Measurements from ENCODE around the gene CCDC91. TPM values are rescaled to one million over a fixed set of nuclear protein-coding genes. Genes with fewer than 3 reads are reported as not detected.

Gene CCDC91
- 9.2 and 35.6 TPM in 2 replicates for total RNA-seq (2014; rRNA removed; shearing (Covaris generic))

- Histone ChIP-seq H3K4me3 (peak within 1 kb of the TSS; percentile 86), H3K4me1 (replicated peaks) (peaks cover 16% of the 10 kb centered on the region), H3K27ac (peak within 1 kb of the TSS; percentile 94), H3K36me3 (peaks cover 4% of the 10 kb centered on the region), H3K27me3 (replicated peaks) (no peaks in the 10 kb centered on the region), H3K9me3 (replicated peaks) (no peaks in the 10 kb centered on the region)
- DNase-seq (ENCODE audit: low read depth in 1 of 2, low spot score in 2 of 2): peak; percentile 81 to 86
Observed at GRCh38 chr12:28190321-28191050, at the start of gene CCDC91. TSS of gene CCDC91 (plus strand) at chr12:28190456. CDS start at chr12:28257216, 66,760 bp downstream.

GRCh38 chr12:28144059-28144458 is 46.2 kb upstream of the CCDC91 start:
- DNase-seq (ENCODE audit: low read depth in 1 of 2, low spot score in 2 of 2): no peak
- Histone ChIP-seq H3K9me3 (replicated peaks) (no peaks in the 10 kb centered on the region), H3K4me1 (replicated peaks) (no peaks in the 10 kb centered on the region), H3K27ac (no peak overlapping the region), H3K27me3 (replicated peaks) (no peaks in the 10 kb centered on the region), H3K4me3 (no peak overlapping the region), H3K36me3 (no peaks in the 10 kb centered on the region)

GRCh38 chr12:28144532-28144931 is 45.7 kb upstream of the CCDC91 start:
- H3K4me1 ChIP-seq (replicated peaks): no peaks in the 10 kb centered on the region
- no peak for DNase-seq (ENCODE audit: low read depth in 1 of 2, low spot score in 2 of 2)
- H3K27ac ChIP-seq: no peak overlapping the region
- H3K4me3 ChIP-seq: no peak overlapping the region
- H3K9me3 ChIP-seq (replicated peaks): no peaks in the 10 kb centered on the region
- no peaks in the 10 kb centered on the region for H3K27me3 ChIP-seq (replicated peaks)
- H3K36me3 ChIP-seq: no peaks in the 10 kb centered on the region

DNA sequence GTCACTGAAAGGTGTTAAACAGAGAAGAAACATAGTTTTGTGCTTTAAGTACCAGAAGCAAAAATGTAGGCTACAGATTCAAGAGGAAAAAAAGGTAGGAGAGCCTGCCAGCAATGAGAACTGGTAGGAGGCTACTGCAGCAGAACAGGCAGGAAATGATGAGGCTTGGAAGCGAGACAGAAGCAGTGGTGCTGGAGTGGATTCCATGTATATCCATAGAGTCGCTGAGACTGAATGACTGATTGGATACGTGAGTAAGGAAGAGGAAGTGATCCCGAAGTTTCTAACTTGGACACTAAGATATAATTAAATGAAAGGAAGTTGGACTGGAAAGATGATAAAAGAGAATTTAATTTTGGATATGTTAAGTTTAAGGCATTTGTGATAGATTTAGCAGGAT is 45.0 kb upstream of the CCDC91 start:
- no peak overlapping the region for H3K4me3 ChIP-seq
- H3K27me3 ChIP-seq (replicated peaks): no peaks in the 10 kb centered on the region
- no peak overlapping the region for H3K27ac ChIP-seq
- DNase-seq (ENCODE audit: low read depth in 1 of 2, low spot score in 2 of 2): no peak
- H3K9me3 ChIP-seq (replicated peaks): no peaks in the 10 kb centered on the region
- H3K4me1 ChIP-seq (replicated peaks): no peaks in the 10 kb centered on the region
- no peaks in the 10 kb centered on the region for H3K36me3 ChIP-seq

- DNase-seq (ENCODE audit: low read depth in 1 of 2, low spot score in 2 of 2): no peak
- Histone ChIP-seq H3K4me3 (no peak overlapping the region), H3K36me3 (no peaks in the 10 kb centered on the region), H3K9me3 (replicated peaks) (no peaks in the 10 kb centered on the region), H3K4me1 (replicated peaks) (no peaks in the 10 kb centered on the region), H3K27ac (no peak overlapping the region), H3K27me3 (replicated peaks) (no peaks in the 10 kb centered on the region)
Observed at GRCh38 chr12:28149279-28149678, 41.0 kb upstream of the CCDC91 start.

DNA sequence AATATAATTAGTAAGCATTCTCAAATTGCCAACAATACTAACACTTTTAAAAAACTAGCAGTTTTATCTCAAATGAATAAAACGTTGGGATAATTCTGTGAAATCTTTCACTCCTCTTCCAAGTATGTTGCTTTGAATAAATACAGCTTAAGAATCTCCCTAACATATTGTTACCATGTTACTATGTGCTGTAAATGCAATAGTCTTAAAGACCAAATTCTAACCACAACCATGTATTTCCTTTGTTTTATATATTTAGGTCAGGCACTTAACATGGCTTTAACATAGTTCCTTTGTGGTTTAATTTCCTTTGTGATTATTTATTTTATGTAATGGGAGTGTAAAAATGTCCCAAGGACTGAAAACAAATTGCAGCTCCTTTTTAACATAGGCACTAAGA is 33.9 kb upstream of the CCDC91 start:
- DNase-seq (ENCODE audit: low read depth in 1 of 2, low spot score in 2 of 2): no peak
- no peak overlapping the region for H3K27ac ChIP-seq
- no peaks in the 10 kb centered on the region for H3K36me3 ChIP-seq
- no peaks in the 10 kb centered on the region for H3K9me3 ChIP-seq (replicated peaks)
- H3K4me3 ChIP-seq: no peak overlapping the region
- peaks cover 13% of the 10 kb centered on the region for H3K4me1 ChIP-seq (replicated peaks)
- no peaks in the 10 kb centered on the region for H3K27me3 ChIP-seq (replicated peaks)

DNA sequence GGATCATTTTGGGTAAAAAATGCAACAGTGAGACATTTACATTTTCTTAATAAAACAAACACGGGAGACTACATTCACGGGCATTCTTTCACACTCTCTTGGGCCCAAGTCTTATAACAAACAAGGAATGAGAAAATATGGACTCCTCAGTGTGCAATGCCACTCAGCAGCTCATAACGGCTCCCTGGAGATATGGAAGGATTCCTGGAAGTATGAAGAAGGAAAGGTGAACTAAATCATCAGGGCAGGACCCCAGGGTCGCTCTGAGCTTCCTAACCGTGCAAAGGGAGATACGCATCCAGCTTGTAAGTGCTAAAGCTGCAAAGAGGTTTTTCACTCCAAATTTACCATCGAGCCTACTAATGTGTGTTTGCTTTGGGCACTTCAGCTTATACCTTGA is 33.5 kb upstream of the CCDC91 start:
- Histone ChIP-seq H3K27ac (no peak overlapping the region), H3K4me1 (replicated peaks) (peaks cover 13% of the 10 kb centered on the region), H3K27me3 (replicated peaks) (no peaks in the 10 kb centered on the region), H3K4me3 (no peak overlapping the region), H3K36me3 (no peaks in the 10 kb centered on the region), H3K9me3 (replicated peaks) (no peaks in the 10 kb centered on the region)
- DNase-seq (ENCODE audit: low read depth in 1 of 2, low spot score in 2 of 2): no peak

GRCh38 chr12:28158353-28158752 is 31.9 kb upstream of the CCDC91 start:
- Histone ChIP-seq H3K27ac (no peak overlapping the region), H3K36me3 (no peaks in the 10 kb centered on the region), H3K9me3 (replicated peaks) (no peaks in the 10 kb centered on the region), H3K4me1 (replicated peaks) (peaks cover 13% of the 10 kb centered on the region), H3K27me3 (replicated peaks) (no peaks in the 10 kb centered on the region), H3K4me3 (no peak overlapping the region)
- DNase-seq (ENCODE audit: low read depth in 1 of 2, low spot score in 2 of 2): no peak

DNA sequence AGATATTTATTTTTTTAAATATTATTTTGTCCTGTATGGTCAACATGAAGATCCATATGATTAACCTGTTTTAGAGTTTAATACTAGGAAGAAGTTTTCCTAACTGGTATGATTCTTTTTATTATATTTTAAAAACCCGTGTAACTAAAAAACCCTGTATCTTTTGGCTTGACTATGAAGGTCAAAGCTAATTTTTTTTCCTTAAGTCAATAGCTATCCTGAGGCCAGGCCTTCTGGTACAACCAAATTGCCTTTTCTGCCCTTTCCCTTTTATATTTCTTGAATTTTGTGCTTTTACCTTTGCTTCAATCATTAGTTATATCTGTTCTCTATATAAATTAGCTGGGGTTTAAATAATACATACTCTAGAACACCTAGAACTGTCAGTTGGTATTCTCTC is 30.6 kb upstream of the CCDC91 start:
- Histone ChIP-seq H3K4me3 (no peak overlapping the region), H3K27me3 (replicated peaks) (no peaks in the 10 kb centered on the region), H3K36me3 (no peaks in the 10 kb centered on the region), H3K9me3 (replicated peaks) (no peaks in the 10 kb centered on the region), H3K4me1 (replicated peaks) (peaks cover 11% of the 10 kb centered on the region), H3K27ac (no peak overlapping the region)
- DNase-seq (ENCODE audit: low read depth in 1 of 2, low spot score in 2 of 2): no peak

GRCh38 chr12:28161697-28162096 is 28.6 kb upstream of the CCDC91 start:
- H3K27me3 ChIP-seq (replicated peaks): no peaks in the 10 kb centered on the region
- no peak overlapping the region for H3K4me3 ChIP-seq
- no peak for DNase-seq (ENCODE audit: low read depth in 1 of 2, low spot score in 2 of 2)
- H3K36me3 ChIP-seq: no peaks in the 10 kb centered on the region
- H3K27ac ChIP-seq: no peak overlapping the region
- peaks cover 3% of the 10 kb centered on the region for H3K4me1 ChIP-seq (replicated peaks)
- no peaks in the 10 kb centered on the region for H3K9me3 ChIP-seq (replicated peaks)

DNA sequence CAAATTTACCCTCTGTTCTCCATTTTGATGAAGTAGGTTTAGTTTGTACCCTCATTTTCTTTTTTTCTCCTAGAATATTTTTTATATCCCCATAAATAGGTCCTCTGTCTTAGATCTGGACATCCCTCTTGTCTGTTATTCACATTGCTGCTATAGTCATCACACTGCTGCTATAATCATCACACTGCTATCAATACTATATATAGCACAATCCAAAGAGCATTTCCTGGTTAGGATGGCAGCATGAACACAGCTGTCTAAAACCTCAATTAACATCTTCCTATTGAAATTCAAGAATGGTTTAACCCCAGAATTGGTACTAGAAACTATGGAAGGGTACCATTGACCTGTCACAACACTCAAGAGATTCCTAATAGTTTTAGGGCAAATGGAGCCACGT is 27.6 kb upstream of the CCDC91 start:
- H3K4me1 ChIP-seq (replicated peaks): no peaks in the 10 kb centered on the region
- H3K27me3 ChIP-seq (replicated peaks): no peaks in the 10 kb centered on the region
- no peak overlapping the region for H3K27ac ChIP-seq
- H3K9me3 ChIP-seq (replicated peaks): no peaks in the 10 kb centered on the region
- H3K4me3 ChIP-seq: no peak overlapping the region
- no peaks in the 10 kb centered on the region for H3K36me3 ChIP-seq
- DNase-seq (ENCODE audit: low read depth in 1 of 2, low spot score in 2 of 2): no peak

DNA sequence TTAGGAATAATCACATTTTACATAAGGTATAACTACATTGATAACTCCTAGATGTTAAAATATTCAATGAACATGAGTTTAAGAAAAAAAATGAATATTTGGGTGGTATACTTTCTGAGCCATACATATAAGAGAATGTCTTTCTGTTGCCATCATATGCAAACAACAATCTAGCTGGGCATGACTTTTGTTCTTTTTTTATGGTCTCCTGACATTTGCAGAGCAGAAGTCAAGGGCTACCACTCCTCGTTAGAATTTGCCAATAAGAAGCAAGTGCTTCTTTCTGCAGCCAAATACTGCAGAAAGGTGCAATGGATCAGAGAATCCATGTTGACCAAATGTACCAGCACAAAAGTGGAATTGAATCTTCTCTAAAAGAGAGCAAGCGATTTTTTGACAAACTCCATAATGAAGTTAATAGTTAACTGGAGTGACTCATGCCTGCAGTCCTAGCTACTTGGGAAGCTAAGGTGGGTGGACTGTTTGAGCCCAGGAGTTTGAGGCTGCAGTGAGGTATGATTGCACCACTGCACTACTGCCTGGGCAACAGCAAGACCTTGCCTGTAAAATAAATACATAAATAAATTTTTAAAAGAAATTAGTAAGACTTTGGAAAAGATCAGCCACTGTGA is 25.5 kb upstream of the CCDC91 start:
- H3K4me3 ChIP-seq: no peak overlapping the region
- no peak overlapping the region for H3K27ac ChIP-seq
- H3K27me3 ChIP-seq (replicated peaks): no peaks in the 10 kb centered on the region
- H3K36me3 ChIP-seq: no peaks in the 10 kb centered on the region
- H3K9me3 ChIP-seq (replicated peaks): no peaks in the 10 kb centered on the region
- H3K4me1 ChIP-seq (replicated peaks): no peaks in the 10 kb centered on the region
- no peak for DNase-seq (ENCODE audit: low read depth in 1 of 2, low spot score in 2 of 2)

GRCh38 chr12:28167981-28168485 is 22.2 kb upstream of the CCDC91 start:
- Histone ChIP-seq H3K4me3 (no peak overlapping the region), H3K27ac (no peak overlapping the region), H3K4me1 (replicated peaks) (no peaks in the 10 kb centered on the region), H3K9me3 (replicated peaks) (no peaks in the 10 kb centered on the region), H3K27me3 (replicated peaks) (no peaks in the 10 kb centered on the region), H3K36me3 (no peaks in the 10 kb centered on the region)
- no peak for DNase-seq (ENCODE audit: low read depth in 1 of 2, low spot score in 2 of 2)

DNA sequence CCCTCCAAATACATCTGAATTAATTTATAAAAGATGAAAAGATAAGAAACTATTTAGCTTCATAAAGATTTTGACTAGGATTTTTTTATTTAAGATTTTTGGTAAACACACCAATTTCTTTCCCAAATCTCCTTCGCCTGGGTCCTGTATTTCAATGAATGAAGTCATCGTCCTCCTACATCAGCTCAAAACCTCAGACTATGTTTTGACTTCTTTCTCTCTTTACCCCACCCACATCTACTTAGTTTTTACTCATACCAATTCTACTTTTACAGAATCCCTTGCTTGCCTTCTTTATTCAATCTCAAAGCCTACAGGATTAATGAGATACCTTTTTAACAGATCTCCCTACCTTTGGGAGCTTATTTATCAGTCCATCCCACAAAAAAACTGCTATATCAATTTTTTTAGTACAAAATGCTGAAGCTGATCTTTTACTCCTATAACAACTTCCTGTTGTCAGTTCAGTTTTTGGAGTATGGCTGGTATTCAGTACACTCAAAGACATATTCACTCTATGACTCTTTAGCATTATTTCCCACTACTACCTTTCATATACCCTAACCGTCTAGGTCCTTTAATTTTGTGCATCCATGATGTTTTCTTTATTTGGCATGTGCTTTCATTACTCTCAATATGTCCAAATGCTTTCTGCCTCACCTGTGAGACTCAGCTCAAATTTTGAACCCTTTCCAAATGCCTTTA is 18.7 kb upstream of the CCDC91 start:
- Histone ChIP-seq H3K36me3 (no peaks in the 10 kb centered on the region), H3K27ac (no peak overlapping the region)
- DNase-seq (ENCODE audit: low read depth in 1 of 2, low spot score in 2 of 2): no peak

More for the DNA sequence above, 18.7 kb upstream of the CCDC91 start:
- Histone ChIP-seq H3K4me3 (no peak overlapping the region), H3K27me3 (replicated peaks) (no peaks in the 10 kb centered on the region), H3K9me3 (replicated peaks) (no peaks in the 10 kb centered on the region), H3K4me1 (replicated peaks) (no peaks in the 10 kb centered on the region)
